ENCODE measurements around the gene RPS10. TPM values are rescaled to one million over a fixed set of nuclear protein-coding genes. Genes with fewer than 3 reads are reported as not detected.
A peak's percentile ranks its signal among the peaks of the same experiment; 100 is the strongest.
"Not testable (repeated sequence)": the region's sequence is repeated elsewhere in the genome, so short reads cannot be mapped to it uniquely, and the experiment has no call there.

RPS10 gene
- polyA plus RNA-seq, 10 donors: 1,208 to 1,969 (median 1,698) TPM

- not testable (repeated sequence) for DNase-seq
These were observed 48.3 kb downstream of the RPS10 start for GRCh38 chr6:34377571-34377970.

- DNase-seq: no peak
These were observed 50.0 kb downstream of the RPS10 start for GRCh38 chr6:34375833-34376232.

- DNase-seq: no peak
These were observed 51.4 kb downstream of the RPS10 start for GRCh38 chr6:34374508-34374907.

- no peak for DNase-seq
These were observed 51.8 kb downstream of the RPS10 start for GRCh38 chr6:34374069-34374468.

- DNase-seq: no peak
These were observed 52.4 kb downstream of the RPS10 start for GRCh38 chr6:34373511-34373910.

- not testable (repeated sequence) for DNase-seq
These were observed 54.0 kb downstream of the RPS10 start for GRCh38 chr6:34371865-34372264.

- peak in 1 of 3 donors; percentile 40 for DNase-seq
These were observed 55.5 kb downstream of the RPS10 start for GRCh38 chr6:34370361-34370760.

GRCh38 chr6:34369385-34369784, 56.5 kb downstream of the RPS10 start:
- no peak for DNase-seq

Other genes starting within 250 kb of the RPS10 start
- gene HMGA1, start 189.2 kb downstream of the RPS10 start, polyA plus RNA-seq (ENCODE audit: insufficient read length in 10 of 10): 100 to 1,000 TPM in 1 of 10 donors, 10 to 100 TPM in 9; 73.7 to 105 (median 83.4) TPM
- gene SMIM29, start 177.1 kb downstream of the RPS10 start, polyA plus RNA-seq (ENCODE audit: insufficient read length in 10 of 10): 1 to 10 TPM; 7.0 to 9.8 (median 7.8) TPM
- gene NUDT3, start 33.4 kb downstream of the RPS10 start, polyA plus RNA-seq (ENCODE audit: insufficient read length in 10 of 10): 10 to 100 TPM; 18.9 to 32.8 (median 24.2) TPM
- 1 to 10 TPM in 6 of 10 donors, under 1 TPM in 4; 0.31 to 1.5 (median 1.1) TPM for gene PACSIN1, start 40.0 kb upstream of the RPS10 start, polyA plus RNA-seq (ENCODE audit: insufficient read length in 10 of 10)
- gene SPDEF, start 130.3 kb upstream of the RPS10 start, polyA plus RNA-seq (ENCODE audit: insufficient read length in 10 of 10): under 1 TPM in 3 of 10 donors, not detected in 7; 0.07 to 0.09 (median 0.08) TPM